Posterior vena cava (tissue), 2 donors: Measurements from ENCODE around the gene GRIK4. TPM values are rescaled to one million over a fixed set of nuclear protein-coding genes. Genes with fewer than 3 reads are reported as not detected.
"Not testable (repeated sequence)": the region's sequence is repeated elsewhere in the genome, so short reads cannot be mapped to it uniquely, and the experiment has no call there.

ENCODE experiments used
- DNase-seq: peaks from one replicate; pipeline ENCODE4 v3.0.0-alpha.2; 2020; ENCODE audit warnings: low spot score
- intact Hi-C, 2 donors: fragments of 100-400 bp; cut with DNase I; formaldehyde crosslinking; loops; one replicate each; pipeline versions ENCODE4 v1.14.1 to v1.14.2; 2022 to 2023
- total RNA-seq, 2 donors: library from RNA; stranded (reverse); fragmentation: NEBNext Ultra II Directional; extraction: Animal tissue kit (Norgen Biotek cat#: 25700); gene quantifications; one replicate each; pipeline ENCODE4 v1.2.1, GENCODE V29; 2021
- donor health status: DM: yes; HTN: yes; CAD: no.
- donor health status: DM: yes; HTN: yes; CAD: no.

GRIK4 gene
- total RNA-seq, 2 donors from 2014 or later = 0.19 TPM; not detected in 1

DNA sequence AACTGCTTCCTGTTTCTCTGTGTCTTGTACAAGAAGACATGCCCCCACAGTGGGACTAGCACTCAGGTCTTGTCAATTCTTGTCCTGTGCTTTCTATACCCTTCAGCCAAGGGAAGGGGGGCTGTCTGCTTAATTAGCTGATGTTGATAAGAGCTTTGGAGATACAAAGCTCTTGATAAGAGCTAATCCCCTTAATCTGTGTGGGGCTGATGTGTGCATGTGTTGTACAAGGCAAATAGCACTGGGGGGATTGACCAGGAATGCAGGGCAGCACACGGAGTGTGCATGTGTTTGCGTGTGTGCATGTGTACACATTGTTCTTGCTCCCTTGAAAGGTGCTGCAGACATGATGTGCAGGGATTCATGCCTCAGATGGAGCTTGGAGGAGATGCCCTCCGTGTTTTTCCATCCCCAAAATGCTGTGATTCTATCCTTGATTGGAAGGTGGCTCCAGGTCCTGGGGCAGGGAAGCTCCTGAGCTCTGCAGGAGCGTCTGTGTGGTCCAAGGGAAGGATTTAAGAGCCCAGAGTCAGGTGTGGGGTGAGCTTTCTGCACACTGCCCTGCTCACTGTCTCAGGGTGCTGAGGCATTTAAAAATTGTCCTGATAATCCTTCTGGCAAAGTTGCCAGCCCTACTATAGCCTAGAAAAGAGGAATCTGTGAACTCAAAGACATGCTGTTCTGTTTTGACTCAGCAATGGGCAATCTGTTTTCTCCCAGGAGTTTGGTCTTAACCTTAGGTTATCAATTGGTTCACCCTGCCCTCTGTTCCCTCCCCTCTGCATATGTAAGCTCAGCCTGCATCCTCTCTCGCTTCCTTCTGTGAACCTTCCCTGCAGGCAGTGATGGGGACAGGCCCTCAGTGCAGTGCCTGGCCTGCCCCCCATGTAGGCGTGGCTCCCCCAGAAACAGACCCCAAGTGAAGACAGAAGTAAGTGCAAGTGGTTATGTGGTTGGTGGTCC lies 102.0 kb downstream of the GRIK4 start:
- no peak for DNase-seq
- intact Hi-C loops = no loop called here

DNA sequence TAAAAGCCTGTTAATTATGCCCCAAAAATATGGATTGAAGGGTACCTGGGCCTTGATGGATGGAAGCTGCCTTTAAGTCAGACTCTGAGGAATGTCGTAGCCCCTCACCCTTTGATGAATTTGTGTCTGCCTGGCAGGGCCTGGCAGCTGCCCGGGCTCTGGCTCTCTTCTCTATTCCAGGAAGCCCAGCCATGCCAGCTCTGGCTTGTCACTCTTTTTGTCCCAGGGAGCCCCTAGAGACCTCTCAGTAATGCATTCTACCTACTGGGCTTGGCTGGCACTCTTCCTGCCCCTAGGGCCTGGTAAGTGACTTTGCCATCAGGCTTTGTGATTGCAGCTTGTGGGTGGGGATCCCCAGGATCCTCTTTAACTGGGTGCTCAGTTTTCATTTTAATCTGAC lies 103.8 kb downstream of the GRIK4 start:
- intact Hi-C loops = no loop called here

DNA sequence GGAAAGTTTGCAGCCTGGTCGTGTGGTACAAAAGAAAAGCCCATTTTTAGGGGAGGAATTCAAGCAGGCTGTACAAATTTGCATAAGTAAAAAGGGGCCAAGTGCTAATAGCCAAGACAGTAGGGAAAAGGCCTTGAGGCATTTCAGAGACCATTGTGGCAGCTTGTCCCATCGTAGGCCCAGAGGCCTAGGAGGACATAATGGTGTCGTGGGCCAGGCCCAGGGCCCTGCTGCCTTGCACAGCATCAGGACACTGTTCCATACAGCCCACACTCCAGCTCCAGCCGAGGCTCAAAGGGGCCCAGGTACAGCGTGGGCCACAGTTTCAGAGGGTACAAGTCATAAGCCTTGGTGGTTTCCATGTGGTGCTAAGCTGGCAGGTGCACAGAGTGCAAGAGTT lies 106.9 kb downstream of the GRIK4 start:
- intact Hi-C loops = no loop called here
- no peak for DNase-seq

More for the DNA sequence above, 103.8 kb downstream of the GRIK4 start:
- DNase-seq = no peak

- DNase-seq = no peak
- intact Hi-C loops = no loop called here
Measured at GRCh38 chr11:120622189-120622875, 110.8 kb downstream of the GRIK4 start.

DNA sequence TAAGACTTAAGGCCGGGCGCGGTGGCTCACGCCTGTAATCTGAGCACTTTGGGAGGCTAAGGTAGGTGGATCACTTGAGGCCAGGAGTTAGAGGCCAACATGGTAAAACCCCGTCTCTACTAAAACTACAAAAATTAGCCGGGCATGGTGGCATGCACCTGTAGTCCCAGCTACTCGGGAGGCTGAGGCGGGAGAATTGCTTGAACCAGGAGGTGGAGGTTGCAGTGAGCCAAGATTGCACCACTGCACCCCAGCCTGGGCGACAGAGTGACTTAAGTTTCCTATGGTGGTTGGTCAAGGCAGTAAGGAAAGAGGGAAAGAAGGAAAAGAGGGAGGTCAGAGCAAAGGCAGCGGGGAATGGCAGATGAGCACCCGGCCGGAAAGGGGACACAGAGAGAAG lies 113.4 kb downstream of the GRIK4 start:
- intact Hi-C loops, DNase-seq: not testable (repeated sequence)

DNA sequence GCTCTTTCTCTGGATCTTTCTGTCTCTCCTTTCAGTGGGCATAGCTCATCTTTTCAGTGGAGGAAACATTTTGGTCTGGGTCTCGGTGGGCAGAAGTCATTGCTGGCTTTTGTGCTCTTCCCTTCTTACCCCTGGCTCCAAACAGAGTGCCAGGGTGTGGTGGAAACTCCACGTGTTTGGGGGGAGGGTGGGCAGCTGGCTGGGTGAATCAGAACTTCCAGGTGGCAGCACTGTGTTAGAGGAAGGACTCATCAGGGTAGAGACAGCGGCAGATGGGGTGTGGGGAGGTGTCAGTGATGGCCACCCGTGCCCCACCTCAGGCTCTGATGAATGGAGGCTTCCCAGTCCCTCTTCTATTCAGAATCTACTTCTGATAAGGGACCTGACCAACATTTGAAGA lies 114.0 kb downstream of the GRIK4 start:
- intact Hi-C loops = no loop called here
- no peak for DNase-seq

DNA sequence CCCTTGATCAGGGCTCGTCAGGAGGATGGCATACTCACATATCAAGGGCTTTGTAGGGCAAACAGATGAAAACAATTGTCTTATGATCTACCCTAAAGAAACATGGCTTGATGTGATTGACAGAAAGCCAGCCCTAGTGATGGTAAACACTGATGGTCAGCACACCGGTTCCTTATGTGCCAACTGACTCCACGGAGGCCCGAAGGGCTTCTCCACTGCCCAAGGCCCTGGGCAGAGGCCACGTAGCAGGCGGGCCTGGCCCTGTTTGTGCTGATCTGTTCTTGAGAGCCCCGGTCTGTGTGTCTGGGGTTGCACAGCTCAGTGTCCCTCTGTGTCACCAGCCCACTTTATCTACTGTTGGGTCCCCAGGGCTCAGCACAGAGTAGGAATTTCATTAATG lies 115.2 kb downstream of the GRIK4 start:
- no peak for DNase-seq
- intact Hi-C loops = no loop called here

GRCh38 chr11:120627327-120628163 lies 116.0 kb downstream of the GRIK4 start:
- intact Hi-C loops = no loop called here
- no peak for DNase-seq

DNA sequence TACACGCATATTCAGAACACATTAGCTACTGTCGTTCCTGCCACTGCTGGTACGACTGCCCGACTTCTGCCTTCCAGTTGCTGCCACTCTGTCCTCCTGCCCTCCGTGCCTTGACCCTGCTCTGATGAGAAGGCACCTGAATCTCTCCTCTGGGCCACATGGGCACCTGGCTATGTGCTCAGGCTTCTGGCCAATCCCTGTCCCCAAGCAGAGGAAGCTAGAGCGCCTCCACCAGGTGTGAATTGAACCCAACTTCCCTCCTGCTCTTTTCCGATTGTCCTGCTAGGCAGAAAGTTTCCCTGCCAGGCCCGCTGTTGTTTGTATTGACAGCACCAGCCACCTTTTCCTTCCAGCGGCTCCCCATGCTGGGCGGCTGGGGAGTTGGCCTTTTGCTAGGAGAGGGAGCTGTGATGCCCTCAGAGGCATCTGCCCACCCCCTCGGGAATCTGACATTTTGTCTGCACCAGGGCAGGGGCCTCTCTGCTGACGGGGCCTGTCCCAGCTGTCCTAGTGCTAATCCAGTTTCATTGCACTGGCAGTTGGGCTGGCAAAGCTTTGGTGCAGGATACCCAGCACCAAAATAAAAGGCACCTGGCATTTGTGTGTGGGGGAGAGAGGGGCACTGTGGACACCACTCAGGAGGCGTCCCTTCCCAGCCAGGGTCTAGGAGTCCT lies 118.0 kb downstream of the GRIK4 start:
- intact Hi-C loops = no loop called here

DNA sequence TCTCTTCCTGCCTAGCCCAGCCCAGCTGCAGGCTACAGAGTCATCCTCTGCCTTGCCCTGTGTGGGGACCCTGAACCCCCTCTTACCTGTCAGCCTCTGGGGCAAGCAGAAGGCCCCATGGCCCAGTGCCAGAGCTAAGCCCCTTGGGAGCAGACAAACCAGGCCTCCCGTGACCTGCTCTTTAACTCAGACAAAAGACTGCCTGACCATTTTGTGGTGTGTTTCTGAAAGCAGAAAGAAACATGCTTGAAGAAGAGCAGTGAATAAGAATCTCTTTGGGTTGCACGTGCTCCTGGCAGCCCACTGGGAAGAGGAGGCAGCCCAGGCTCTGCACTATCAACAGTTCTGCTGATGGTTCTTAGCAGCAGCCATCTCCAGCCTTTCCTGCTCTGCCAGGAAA lies 118.6 kb downstream of the GRIK4 start:
- intact Hi-C loops = no loop called here
- no peak for DNase-seq

More for the DNA sequence above, 118.0 kb downstream of the GRIK4 start:
- no peak for DNase-seq

DNA sequence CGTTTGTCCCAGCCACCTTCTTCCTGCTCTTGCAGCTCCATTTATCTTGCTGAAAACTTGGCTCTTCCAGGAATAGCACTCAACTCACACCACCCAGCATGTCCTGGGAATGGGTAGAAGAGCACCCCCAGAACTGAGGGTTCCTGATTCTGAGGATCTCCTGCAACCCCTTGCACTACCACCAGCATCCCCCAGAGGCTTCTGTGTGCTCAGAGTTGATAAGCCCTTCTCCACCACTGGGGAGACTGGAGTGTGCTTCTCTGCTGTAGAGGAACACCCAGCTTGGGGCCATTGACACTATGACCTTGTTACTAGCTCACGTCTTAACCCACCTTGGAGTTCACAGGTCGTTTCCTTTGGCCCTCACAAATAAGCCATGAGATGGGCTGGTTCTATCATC lies 121.0 kb downstream of the GRIK4 start:
- intact Hi-C loops = no loop called here
- DNase-seq = no peak

GRCh38 chr11:120633616-120634393 lies 122.3 kb downstream of the GRIK4 start:
- intact Hi-C loops = no loop called here
- DNase-seq = no peak

DNA sequence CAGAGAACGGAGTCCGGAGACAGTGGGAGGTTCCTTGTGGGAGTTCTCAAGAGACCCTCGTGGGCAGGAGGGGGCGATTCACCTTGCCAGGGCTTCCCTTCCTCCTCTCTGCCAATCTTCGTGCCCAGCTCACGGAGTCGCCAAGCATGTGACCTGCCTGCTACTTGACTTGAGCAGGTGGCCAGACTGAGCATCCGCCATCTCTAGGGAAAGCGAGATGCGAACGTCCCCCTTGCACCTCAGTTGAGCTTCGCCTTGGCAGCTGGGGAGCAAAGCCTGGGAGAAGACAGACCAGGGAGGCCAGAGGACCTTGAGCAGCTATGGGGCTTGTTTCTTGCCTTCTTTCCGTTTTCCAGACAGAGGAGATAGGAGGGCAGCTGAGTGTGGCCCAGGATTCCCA lies 123.2 kb downstream of the GRIK4 start:
- intact Hi-C loops = no loop called here
- no peak for DNase-seq

DNA sequence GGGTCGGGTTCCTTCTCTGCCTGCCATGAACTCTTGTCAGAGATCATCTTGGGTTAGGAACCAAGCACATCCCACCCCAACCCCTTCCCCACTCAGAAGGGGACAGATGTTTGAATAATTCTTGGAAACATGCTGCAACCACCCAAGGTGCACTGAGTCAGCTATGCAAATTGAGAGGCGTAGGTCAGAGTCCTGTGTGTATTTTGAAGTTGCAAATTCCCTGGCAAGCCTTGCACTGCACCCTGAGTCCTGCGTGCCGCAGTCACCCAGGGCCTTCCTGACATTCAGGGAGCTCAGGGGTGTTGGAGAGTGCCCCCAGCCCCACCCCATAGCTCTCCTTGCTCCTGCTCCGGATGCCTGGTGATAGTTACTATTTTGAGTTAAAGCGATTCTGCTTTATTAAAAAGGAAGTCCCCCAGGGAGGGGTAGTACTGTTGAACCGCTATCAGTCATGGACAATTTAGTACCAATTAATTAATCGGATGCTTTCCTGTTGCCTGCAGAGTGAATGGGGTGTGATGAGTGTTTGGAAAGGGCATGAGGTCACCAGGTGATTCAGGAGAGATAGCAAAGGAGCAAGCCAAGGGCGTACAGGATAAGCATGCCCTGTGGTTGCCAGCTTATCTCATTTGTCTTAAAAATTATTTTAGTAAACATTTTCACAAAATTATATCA lies 123.7 kb downstream of the GRIK4 start:
- intact Hi-C loops = no loop called here
- DNase-seq = no peak

DNA sequence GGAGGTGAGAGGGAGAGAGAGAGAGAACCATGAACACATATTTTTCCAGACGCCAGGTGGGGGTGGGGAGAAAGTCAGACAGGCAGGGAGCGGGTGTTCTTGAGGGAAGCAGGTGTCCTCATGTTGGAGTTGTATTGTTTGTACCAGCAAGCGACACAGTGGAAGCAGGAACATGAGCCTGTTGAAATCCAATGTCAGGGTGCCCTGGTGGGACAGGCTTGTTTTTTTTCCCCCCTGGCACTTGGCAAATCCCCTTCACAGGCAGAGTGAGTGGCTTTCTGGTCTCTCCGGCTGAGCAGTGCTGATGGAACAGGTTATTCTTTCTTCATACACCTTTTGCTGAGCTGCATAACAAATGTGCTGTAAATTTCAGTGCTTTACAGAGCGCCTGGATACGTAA lies 125.6 kb downstream of the GRIK4 start:
- intact Hi-C loops = no loop called here
- no peak for DNase-seq

DNA sequence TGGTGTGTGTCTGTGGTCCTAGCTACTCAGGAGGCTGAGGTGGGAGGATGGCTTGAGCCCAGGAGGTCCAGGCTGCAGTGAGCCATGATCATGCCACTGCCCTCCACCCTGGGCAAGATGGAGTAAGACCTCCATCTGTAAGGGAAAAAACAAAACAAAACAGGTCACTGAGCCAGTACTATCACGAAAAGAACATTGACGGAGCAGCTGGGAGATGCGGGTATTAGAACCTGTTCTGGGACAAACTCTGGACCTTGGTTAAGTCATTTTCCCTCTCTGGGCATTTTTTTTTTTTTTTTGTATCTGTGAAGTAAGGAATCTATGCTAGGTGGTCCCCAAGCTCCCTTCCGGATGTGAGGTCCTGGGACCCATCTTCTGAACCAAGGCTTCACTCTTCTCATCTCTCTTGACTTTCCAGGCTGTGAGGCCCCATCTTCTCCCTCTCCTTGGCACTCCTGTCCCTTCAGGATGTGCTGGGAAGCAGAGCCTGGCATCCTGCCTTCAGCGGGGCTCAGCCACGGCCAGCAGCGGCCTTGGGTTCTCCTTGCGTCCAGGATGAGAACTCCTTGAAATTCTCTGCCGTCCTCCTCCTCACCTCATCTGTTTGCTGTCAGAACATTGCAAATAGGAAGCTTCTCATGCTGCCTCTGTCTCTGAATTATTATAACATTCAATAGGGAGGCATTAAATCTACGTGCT lies 130.8 kb downstream of the GRIK4 start:
- intact Hi-C loops = loop anchor here in 1 of 2 donors (10.0 kb wide), 1 partner anchor 1788 kb away; no protein-coding TSS in a partner anchor
- peak; percentile 38 for DNase-seq

DNA sequence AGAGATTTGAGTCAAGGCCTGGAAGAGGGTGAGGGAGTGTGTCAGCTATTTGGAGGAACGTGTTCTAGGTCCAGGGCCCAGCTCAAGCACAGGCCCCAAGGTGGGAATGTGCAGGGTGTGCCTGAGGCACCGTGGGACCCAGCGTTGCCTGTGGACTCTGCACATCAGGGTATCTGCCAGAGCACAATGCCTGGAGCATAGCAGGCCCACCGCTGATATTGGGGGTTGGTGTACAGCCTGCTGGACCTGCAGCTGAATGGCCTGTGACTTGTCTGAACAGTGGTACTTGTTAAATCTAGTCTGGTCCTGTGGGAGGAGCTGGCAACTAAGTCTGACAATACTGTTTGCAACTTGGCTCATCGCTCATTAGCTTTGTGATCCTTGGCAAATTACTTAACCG lies 131.7 kb downstream of the GRIK4 start:
- intact Hi-C loops = loop anchor here in 1 of 2 donors (10.0 kb wide), 1 partner anchor 1788 kb away; no protein-coding TSS in a partner anchor
- peak; percentile 31 for DNase-seq
